ENCODE results near the gene PROC. TPM values are rescaled to one million over a fixed set of nuclear protein-coding genes. Genes with fewer than 3 reads are reported as not detected.

PROC gene
- total RNA-seq, 1 experiment from 2014 or later, result 1.1 TPM

GRCh38 chr2:127427376-127428056 is 9.3 kb downstream of the PROC start:
- H3K27ac ChIP-seq (ENCODE audit: low read length), result no peak overlapping the region
- in situ Hi-C loops (cut with HindIII; ENCODE audit: low pct_unique_long_range_greater_than_20kb, low sequenced_read_pairs), result no loop called here
- H3K4me1 ChIP-seq (ENCODE audit: control insufficient read depth, insufficient read depth, low read length), result 0 out of 2 replicates have a peak, but pooled peaks cover 7% of the 10 kb centered on the region
- BruUV-seq (replicated peaks), result no TSS peak
- no peak overlapping the region for H3K4me3 ChIP-seq (ENCODE audit: low read depth in 2 of 2, low read length in 2 of 2)
- CTCF ChIA-PET, result interaction anchor here (0.5 kb wide), 1 partner anchor 160 kb away, joined by 3 read pairs; no protein-coding TSS in a partner anchor
- ATAC-seq, result no peak
- TF ChIP-seq TCF7L2 (IDR thresholded peaks at IDR 0.05; ENCODE audit: low read depth, low read length), result no peak
- no peak for TF ChIP-seq POLR2AphosphoS5 (IDR thresholded peaks at IDR 0.05; ENCODE audit: low read depth, low read length)
- TF ChIP-seq SIN3A (IDR thresholded peaks at IDR 0.05; ENCODE audit: borderline replicate concordance, insufficient read depth, low read depth, low read length), result no peak
- TF ChIP-seq REST (IDR thresholded peaks at IDR 0.05; ENCODE audit: insufficient read depth in 1 of 2, low read depth in 2 of 2, low read length in 1 of 2), result no peak
- TF ChIP-seq CTCF (IDR thresholded peaks at IDR 0.05), result no peak
- no peaks in the 10 kb centered on the region for H3K36me3 ChIP-seq (ENCODE audit: control insufficient read depth, insufficient read depth, low read length)
- peaks cover 3% of the 10 kb centered on the region; the same call in 1 of the 2 replicates for H3K27me3 ChIP-seq (ENCODE audit: control insufficient read depth, insufficient read depth, low read length)
- intact Hi-C loops (cut with micrococcal nuclease; ENCODE audit: unreplicated experiment), result no loop called here
- DNase-seq (ENCODE audit: low read depth, low spot score), result no peak
- H3K9me3 ChIP-seq (ENCODE audit: control insufficient read depth, insufficient read depth, low read depth, low read length), result no peaks in the 10 kb centered on the region
- POLR2A ChIA-PET, result interaction anchor here (0.6 kb wide), 1 partner anchor 162 kb away, joined by 5 read pairs; no protein-coding TSS in a partner anchor

GRCh38 chr2:127428057-127428814 is 10.0 kb downstream of the PROC start:
- ATAC-seq (no peak), DNase-seq (ENCODE audit: low read depth, low spot score) (no peak)
- TF ChIP-seq CTCF (IDR thresholded peaks at IDR 0.05) (no peak), TCF7L2 (IDR thresholded peaks at IDR 0.05; ENCODE audit: low read depth, low read length) (no peak), POLR2AphosphoS5 (IDR thresholded peaks at IDR 0.05; ENCODE audit: low read depth, low read length) (no peak), REST (IDR thresholded peaks at IDR 0.05; ENCODE audit: insufficient read depth in 1 of 2, low read depth in 2 of 2, low read length in 1 of 2) (no peak), SIN3A (IDR thresholded peaks at IDR 0.05; ENCODE audit: borderline replicate concordance, insufficient read depth, low read depth, low read length) (no peak)
- Histone ChIP-seq H3K27me3 (ENCODE audit: control insufficient read depth, insufficient read depth, low read length) (peaks cover 3% of the 10 kb centered on the region; the same call in 1 of the 2 replicates), H3K4me1 (ENCODE audit: control insufficient read depth, insufficient read depth, low read length) (0 out of 2 replicates have a peak, but pooled peaks cover 7% of the 10 kb centered on the region), H3K36me3 (ENCODE audit: control insufficient read depth, insufficient read depth, low read length) (no peaks in the 10 kb centered on the region), H3K9me3 (ENCODE audit: control insufficient read depth, insufficient read depth, low read depth, low read length) (no peaks in the 10 kb centered on the region), H3K27ac (ENCODE audit: low read length) (no peak overlapping the region), H3K4me3 (ENCODE audit: low read depth in 2 of 2, low read length in 2 of 2) (no peak overlapping the region)
- BruUV-seq (replicated peaks), result no TSS peak
- in situ Hi-C loops (cut with HindIII; ENCODE audit: low pct_unique_long_range_greater_than_20kb, low sequenced_read_pairs), result no loop called here
- intact Hi-C loops (cut with micrococcal nuclease; ENCODE audit: unreplicated experiment), result no loop called here
- ChIA-PET POLR2A (no interaction called here), CTCF (interaction anchor here (0.5 kb wide), 1 partner anchor 161 kb away, joined by 3 read pairs; no protein-coding TSS in a partner anchor)

Data from Panc1 (cell line).